WTC11 (cell line): ENCODE results near the gene SNX17. TPM values are rescaled to one million over a fixed set of nuclear protein-coding genes. Genes with fewer than 3 reads are reported as not detected.

ENCODE experiments used
- ATAC-seq: fragments of 200-7000 bp; cut with Tn5 transposase; 2 replicates; pipeline ENCODE4 v1.10.0; 2021; ENCODE audit warnings: mild to moderate bottlenecking, moderate library complexity
- CTCF ChIA-PET: fragments of 300-600 bp; sonication (Branson Sonifier 250); formaldehyde crosslinking; loops from one replicate; lab custom pipeline; 2021; ENCODE audit warnings: antibody characterized with exemption; lab: Charles Lee
- POLR2A ChIA-PET: fragments of 350-600 bp; sonication (Branson Sonifier 250); formaldehyde crosslinking; loops from one replicate; lab custom pipeline; 2021; ENCODE audit warnings: antibody characterized with exemption; lab: Charles Lee
- DNase-seq: peaks from one replicate; pipeline ENCODE4 v3.0.0; 2021; ENCODE audit warnings: low spot score
- H3K27ac Mint-ChIP-seq: 2 replicates; pipeline ENCODE4 v1.8.0; 2021; ENCODE audit warnings: mixed read lengths
- H3K27me3 Mint-ChIP-seq: 2 replicates; pipeline ENCODE4 v1.8.0; 2021; ENCODE audit warnings: low read depth, mild to moderate bottlenecking, moderate library complexity, mixed read lengths
- H3K36me3 Mint-ChIP-seq: 2 replicates; pipeline ENCODE4 v1.8.0; 2021; ENCODE audit warnings: mixed read lengths
- H3K4me1 Mint-ChIP-seq: 2 replicates; pipeline ENCODE4 v1.8.0; 2022; ENCODE audit warnings: mixed read lengths
- H3K4me3 Mint-ChIP-seq: 2 replicates; pipeline ENCODE4 v1.8.0; 2021; ENCODE audit warnings: mild to moderate bottlenecking, moderate library complexity, mixed read lengths
- H3K9me3 Mint-ChIP-seq: 2 replicates; pipeline ENCODE4 v1.8.0; 2021; ENCODE audit warnings: mixed read lengths
- CBFB ChIP-seq: sonication (generic); formaldehyde crosslinking; IDR thresholded peaks from 2 replicates; pipeline ENCODE4 v1.8.1; 2022; ENCODE audit warnings: mild to moderate bottlenecking, low read depth, missing genetic modification reagents
- CREB1 ChIP-seq: sonication (generic); formaldehyde crosslinking; IDR thresholded peaks from 2 replicates; pipeline ENCODE4 v1.8.0; 2023; ENCODE audit warnings: mild to moderate bottlenecking, missing genetic modification reagents
- CREM ChIP-seq: sonication (generic); formaldehyde crosslinking; IDR thresholded peaks from 2 replicates; pipeline ENCODE4 v1.8.1; 2022; ENCODE audit warnings: mild to moderate bottlenecking, missing genetic modification reagents, moderate library complexity
- E2F4 ChIP-seq: sonication (generic); formaldehyde crosslinking; IDR thresholded peaks from 2 replicates; pipeline ENCODE4 v1.8.1; 2022; ENCODE audit warnings: low read depth, mild to moderate bottlenecking, moderate library complexity, missing genetic modification reagents, borderline replicate concordance
- ERG ChIP-seq: fragments of 250-450 bp; sonication (Bioruptor Pico); IDR thresholded peaks from 2 replicates; pipeline ENCODE4 v1.8.0; 2021; ENCODE audit warnings: mild to moderate bottlenecking
- ESRRA ChIP-seq: sonication (generic); formaldehyde crosslinking; IDR thresholded peaks from 2 replicates; pipeline ENCODE4 v1.8.1; 2022; ENCODE audit warnings: mild to moderate bottlenecking, missing genetic modification reagents, borderline replicate concordance
- FOXJ3 ChIP-seq: sonication (generic); formaldehyde crosslinking; IDR thresholded peaks from 2 replicates; pipeline ENCODE4 v1.9.0; 2021; ENCODE audit warnings: missing genetic modification reagents, mild to moderate bottlenecking, borderline replicate concordance
- FOXP1 ChIP-seq: sonication (generic); formaldehyde crosslinking; IDR thresholded peaks from 2 replicates; pipeline ENCODE4 v1.8.0; 2022; ENCODE audit warnings: missing genetic modification reagents, mild to moderate bottlenecking, moderate library complexity, borderline replicate concordance
- IRF2 ChIP-seq: sonication (generic); formaldehyde crosslinking; IDR thresholded peaks from 2 replicates; pipeline ENCODE4 v1.8.0; 2022; ENCODE audit warnings: low read depth, missing genetic modification reagents, borderline replicate concordance
- KAT7 ChIP-seq: sonication (generic); formaldehyde crosslinking; IDR thresholded peaks from 2 replicates; pipeline ENCODE4 v1.8.1; 2023; ENCODE audit warnings: missing genetic modification reagents, mild to moderate bottlenecking, borderline replicate concordance
- MYBL2 ChIP-seq: sonication (generic); formaldehyde crosslinking; IDR thresholded peaks from 2 replicates; pipeline ENCODE4 v1.8.1; 2023; ENCODE audit warnings: mild to moderate bottlenecking, moderate library complexity, missing genetic modification reagents
- NFYB ChIP-seq: sonication (generic); formaldehyde crosslinking; conservative IDR thresholded peaks from 2 replicates; pipeline ENCODE4 v1.8.0; 2022; ENCODE audit warnings: low read depth, missing genetic modification reagents
- OVOL2 ChIP-seq: fragments of 250-450 bp; sonication (Bioruptor Pico); IDR thresholded peaks from 2 replicates; pipeline ENCODE4 v1.9.0; 2021; ENCODE audit warnings: mild to moderate bottlenecking, borderline replicate concordance
- PREB ChIP-seq: sonication (generic); formaldehyde crosslinking; IDR thresholded peaks from 2 replicates; pipeline ENCODE4 v1.8.1; 2022; ENCODE audit warnings: mild to moderate bottlenecking, missing genetic modification reagents, moderate library complexity, borderline replicate concordance
- ZNF138 ChIP-seq: sonication (generic); formaldehyde crosslinking; conservative IDR thresholded peaks from 2 replicates; pipeline ENCODE4 v1.8.1; 2022; ENCODE audit warnings: mild to moderate bottlenecking, moderate library complexity, missing genetic modification reagents
- total RNA-seq: library from RNA; stranded (reverse); gene quantifications from 3 replicates; pipeline ENCODE4 v1.2.3, GENCODE V29; 2021

Gene SNX17
- total RNA-seq, 1 experiment from 2014 or later, result 74.7 TPM

- no peaks in the 10 kb centered on the region for H3K27me3 Mint-ChIP-seq
- DNase-seq (no peak), ATAC-seq (no peak)
- H3K4me1 Mint-ChIP-seq, result peaks cover 41% of the 10 kb centered on the region
- CTCF ChIA-PET, result interaction anchor here (0.7 to 1.4 kb wide), 5 partner anchors 8 to 330 kb away, joined by 3 to 6 read pairs (median 4); no protein-coding TSS in a partner anchor
- H3K27ac Mint-ChIP-seq, result peak overlapping the region; percentile 89
- TF ChIP-seq E2F4 (CRISPR knock-in tag), result no peak
- no peak for TF ChIP-seq IRF2
- TF ChIP-seq CREB1, result no peak
- no peak for TF ChIP-seq PREB (CRISPR knock-in tag)
- peaks cover 22% of the 10 kb centered on the region for H3K36me3 Mint-ChIP-seq
- POLR2A ChIA-PET, result no interaction called here
- peaks cover 8% of the 10 kb centered on the region for H3K9me3 Mint-ChIP-seq
- peak overlapping the region; percentile 93 for H3K4me3 Mint-ChIP-seq
Observed at GRCh38 chr2:27353762-27354596, 16.4 kb upstream of the SNX17 start.

- ChIA-PET POLR2A (no interaction called here), CTCF (interaction anchor here (0.7 to 1.4 kb wide), 3 partner anchors 9 to 329 kb away, joined by 3 to 6 read pairs (median 4); no protein-coding TSS in a partner anchor)
- peak overlapping the region; percentile 93 for H3K4me3 Mint-ChIP-seq
- DNase-seq (no peak), ATAC-seq (no peak)
- peaks cover 8% of the 10 kb centered on the region for H3K9me3 Mint-ChIP-seq
- 0 out of 2 replicates have a peak overlapping the region, but pooled peaks have one; percentile 89 for H3K27ac Mint-ChIP-seq
- peaks cover 41% of the 10 kb centered on the region for H3K4me1 Mint-ChIP-seq
- peaks cover 19% of the 10 kb centered on the region for H3K36me3 Mint-ChIP-seq
- no peaks in the 10 kb centered on the region for H3K27me3 Mint-ChIP-seq
- TF ChIP-seq ZNF138 (no peak), FOXJ3 (no peak), OVOL2 (CRISPR knock-in tag) (no peak)
Observed at GRCh38 chr2:27354597-27354927, 15.9 kb upstream of the SNX17 start.

- peak overlapping the region; percentile 100 for H3K27ac Mint-ChIP-seq
- TF ChIP-seq MYBL2 (no peak), FOXP1 (CRISPR knock-in tag) (no peak), CREM (CRISPR knock-in tag) (no peak), KAT7 (CRISPR knock-in tag) (no peak), ERG (CRISPR knock-in tag) (no peak), CBFB (CRISPR knock-in tag) (no peak), NFYB (no peak), ESRRA (CRISPR knock-in tag) (no peak)
- H3K27me3 Mint-ChIP-seq, result no peaks in the 10 kb centered on the region
- peaks cover 8% of the 10 kb centered on the region for H3K9me3 Mint-ChIP-seq
- DNase-seq, result peak; percentile 53
- POLR2A ChIA-PET, result interaction anchor here (1.0 to 2.3 kb wide), 4 partner anchors 13 to 139 kb away, joined by 4 to 13 read pairs (median 4); partner anchors contain the start of genes CAD, EIF2B4 and SLC30A3
- H3K36me3 Mint-ChIP-seq, result peaks cover 12% of the 10 kb centered on the region
- peaks cover 41% of the 10 kb centered on the region for H3K4me1 Mint-ChIP-seq
- CTCF ChIA-PET, result interaction anchor here (1.3 to 1.9 kb wide), 3 partner anchors 14 to 53 kb away, joined by 3 to 14 read pairs (median 5); partner anchors contain the start of genes EIF2B4 and ZNF513
- peak overlapping the region; percentile 93 for H3K4me3 Mint-ChIP-seq
- peak; percentile 6 for ATAC-seq
Observed at GRCh38 chr2:27356056-27356381, 14.4 kb upstream of the SNX17 start.
